Neural cell (in vitro differentiated cells): Measurements from ENCODE around the gene ZNF716. TPM values are rescaled to one million over a fixed set of nuclear protein-coding genes. Genes with fewer than 3 reads are reported as not detected.

ENCODE experiments used
- H2AFZ ChIP-seq: fragments of 200-600, 300-800 bp; sonication (generic), shearing (Covaris generic); 2 replicates; pipeline ENCODE4 v1.6.0; 2014; ENCODE audit warnings: low read depth, mild to moderate bottlenecking, antibody characterized with exemption, low read length, moderate library complexity
- H3F3A ChIP-seq: fragments of 200-600 bp; shearing (Covaris generic); 2 replicates; pipeline ENCODE4 v1.6.1; 2016; ENCODE audit warnings: mild to moderate bottlenecking, moderate library complexity, mixed read lengths, antibody characterized with exemption, low read length; ENCODE audit not compliant: insufficient read depth, poor library complexity, severe bottlenecking
- H3K27ac ChIP-seq: fragments of 200-600, 300-800 bp; sonication (generic), shearing (Covaris generic); 2 replicates; pipeline ENCODE4 v1.5.1; 2014; ENCODE audit warnings: mild to moderate bottlenecking, low read length, moderate library complexity
- H3K27me3 ChIP-seq: fragments of 300-800, 200-600 bp; sonication (generic), shearing (Covaris generic); 2 replicates; pipeline ENCODE4 v1.6.0; 2014; ENCODE audit warnings: mild to moderate bottlenecking, low read depth, low read length, moderate library complexity; ENCODE audit not compliant: insufficient read depth
- H3K36me3 ChIP-seq: fragments of 300-800, 200-600 bp; sonication (generic), shearing (Covaris generic); 2 replicates; pipeline ENCODE4 v1.5.1; 2014; ENCODE audit warnings: mild to moderate bottlenecking, antibody characterized with exemption, low read length, moderate library complexity; ENCODE audit not compliant: insufficient read depth
- H3K4me2 ChIP-seq: fragments of 300-800, 200-600 bp; sonication (generic), shearing (Covaris generic); 2 replicates; pipeline ENCODE4 v1.6.0; 2014; ENCODE audit warnings: mild to moderate bottlenecking, low read length
- H3K4me3 ChIP-seq: fragments of 300-800, 200-600 bp; sonication (generic), shearing (Covaris generic); 2 replicates; pipeline ENCODE4 v1.5.1; 2014; ENCODE audit warnings: mild to moderate bottlenecking, low read length, moderate library complexity
- H3K79me2 ChIP-seq: fragments of 200-600 bp; shearing (Covaris generic); replicated peaks from 2 replicates; pipeline ENCODE4 v1.6.0; 2014; ENCODE audit warnings: mild to moderate bottlenecking, low read length, moderate library complexity; ENCODE audit not compliant: insufficient read depth
- H3K9ac ChIP-seq: fragments of 300-800, 200-600 bp; sonication (generic), shearing (Covaris generic); 2 replicates; pipeline ENCODE4 v1.6.1; 2016; ENCODE audit warnings: mild to moderate bottlenecking, low read length, mixed read lengths
- H3K9me2 ChIP-seq: fragments of 200-600 bp; shearing (Covaris generic); 2 replicates; pipeline ENCODE4 v1.6.1; 2016; ENCODE audit warnings: mild to moderate bottlenecking, low read length, mixed read lengths; ENCODE audit not compliant: insufficient read depth
- H3K9me3 ChIP-seq: fragments of 200-600, 300-800 bp; sonication (generic), shearing (Covaris generic); 2 replicates; pipeline ENCODE4 v1.6.1; 2016; ENCODE audit warnings: mild to moderate bottlenecking, mixed run types, low read length, moderate library complexity, mixed read lengths
- H4K20me1 ChIP-seq: fragments of 200-600 bp; shearing (Covaris generic); 2 replicates; pipeline ENCODE4 v1.6.1; 2016; ENCODE audit warnings: mild to moderate bottlenecking, mixed run types; ENCODE audit not compliant: insufficient read depth
- CTCF ChIP-seq: fragments of 450-650 bp; IDR thresholded peaks from 2 replicates; pipeline ENCODE4 v1.5.1; 2014; ENCODE audit warnings: antibody characterized with exemption, mild to moderate bottlenecking, moderate library complexity; ENCODE audit not compliant: poor library complexity, severe bottlenecking
- EP300 ChIP-seq: fragments of 450-650 bp; conservative IDR thresholded peaks from 2 replicates; pipeline ENCODE4 v1.6.1; 2014; ENCODE audit warnings: antibody characterized with exemption, mild to moderate bottlenecking, moderate library complexity; ENCODE audit not compliant: poor library complexity, severe bottlenecking
- EZH2 ChIP-seq: fragments of 200-600, 300-800 bp; shearing (Covaris generic), sonication (generic); IDR thresholded peaks from 2 replicates; pipeline ENCODE4 v1.6.1; 2014; ENCODE audit warnings: antibody characterized with exemption, low read length, borderline replicate concordance, mild to moderate bottlenecking; ENCODE audit not compliant: insufficient read depth, poor library complexity, severe bottlenecking
- MXI1 ChIP-seq: fragments of 450-650 bp; conservative IDR thresholded peaks from 2 replicates; pipeline ENCODE4 v1.6.1; 2014; ENCODE audit warnings: antibody characterized with exemption, mild to moderate bottlenecking; ENCODE audit not compliant: poor library complexity, severe bottlenecking
- POLR2AphosphoS5 ChIP-seq: IDR thresholded peaks from 2 replicates; pipeline ENCODE4 v1.6.1; 2012
- RAD21 ChIP-seq: fragments of 450-650 bp; conservative IDR thresholded peaks from 2 replicates; pipeline ENCODE4 v1.6.1; 2014; ENCODE audit warnings: antibody characterized with exemption, mild to moderate bottlenecking, moderate library complexity
- REST ChIP-seq: IDR thresholded peaks from 2 replicates; pipeline ENCODE4 v1.6.1; 2012; ENCODE audit warnings: borderline replicate concordance
- SMC3 ChIP-seq: fragments of 450-650 bp; conservative IDR thresholded peaks from 2 replicates; pipeline ENCODE4 v1.6.1; 2014; ENCODE audit warnings: antibody characterized with exemption, mild to moderate bottlenecking, moderate library complexity; ENCODE audit not compliant: poor library complexity
- TAF1 ChIP-seq: IDR thresholded peaks from 2 replicates; pipeline ENCODE4 v1.6.1; 2012; ENCODE audit warnings: low read depth
- polyA plus RNA-seq: library from polyadenylated mRNA; depleted of rRNA; stranded (reverse); fragments of >200 nt; gene quantifications from 2 replicates; pipeline ENCODE4 v1.2.3, GENCODE V29; 2014

Gene ZNF716
- polyA plus RNA-seq, 1 donor from 2014 or later = not detected

GRCh38 chr7:57417736-57418135, 32.2 kb upstream of the ZNF716 start:
- Histone ChIP-seq H3K9me2 (no peaks in the 10 kb centered on the region), H3F3A (no peaks in the 10 kb centered on the region), H3K27ac (no peak overlapping the region), H3K27me3 (no peaks in the 10 kb centered on the region), H4K20me1 (no peaks in the 10 kb centered on the region), H3K9me3 (peaks cover 14% of the 10 kb centered on the region), H3K79me2 (no peaks in the 10 kb centered on the region), H3K4me3 (no peak overlapping the region), H3K36me3 (no peaks in the 10 kb centered on the region), H2AFZ (no peak overlapping the region), H3K4me2 (no peak overlapping the region), H3K9ac (no peak overlapping the region)
- TF ChIP-seq MXI1 (no peak), CTCF (no peak), EP300 (no peak), SMC3 (no peak), POLR2AphosphoS5 (no peak), TAF1 (no peak), RAD21 (no peak), EZH2 (no peak)

- H3K9me3 ChIP-seq = peaks cover 7% of the 10 kb centered on the region
- H3K9me2 ChIP-seq = no peaks in the 10 kb centered on the region
- H3K27ac ChIP-seq = no peak overlapping the region
- H4K20me1 ChIP-seq = no peaks in the 10 kb centered on the region
- no peak overlapping the region for H2AFZ ChIP-seq
- no peaks in the 10 kb centered on the region for H3K27me3 ChIP-seq
- H3K36me3 ChIP-seq = no peaks in the 10 kb centered on the region
- H3K9ac ChIP-seq = no peak overlapping the region
- no peak overlapping the region for H3K4me3 ChIP-seq
- H3K79me2 ChIP-seq = no peaks in the 10 kb centered on the region
- TF ChIP-seq RAD21 (no peak), MXI1 (no peak), TAF1 (no peak), SMC3 (no peak), REST (no peak)
- no peak overlapping the region for H3K4me2 ChIP-seq
- no peaks in the 10 kb centered on the region for H3F3A ChIP-seq
Observed at GRCh38 chr7:57423768-57424167, 26.2 kb upstream of the ZNF716 start.
